SU-DHL-6 (cell line): Measurements from ENCODE around the gene PARPBP.

Source experiments
- CTCF ChIP-seq: fragments of 200-600 bp; sonication (generic); IDR thresholded peaks from one replicate; pipeline ENCODE4 v1.5.1; 2017; ENCODE audit warnings: antibody characterized with exemption, mild to moderate bottlenecking, low read length, moderate library complexity; ENCODE audit not compliant: insufficient read depth, poor library complexity, severe bottlenecking
- EZH2phosphoT487 ChIP-seq: fragments of 200-600 bp; sonication (generic), shearing (Covaris generic); conservative IDR thresholded peaks from 2 replicates; pipeline ENCODE4 v1.6.1; 2018; ENCODE audit warnings: mild to moderate bottlenecking, antibody characterized with exemption, low read length, moderate library complexity, mixed read lengths

GRCh38 chr12:102195826-102196225 lies 75.8 kb downstream of the PARPBP start:
- TF ChIP-seq CTCF (no peak), EZH2phosphoT487 (no peak)
